CD4-positive, CD25-positive, alpha-beta regulatory T cell (primary cell): ENCODE results near the gene TRAF7. TPM values are rescaled to one million over a fixed set of nuclear protein-coding genes. Genes with fewer than 3 reads are reported as not detected.
A peak's percentile ranks its signal among the peaks of the same experiment; 100 is the strongest.

Experiments
- ATAC-seq, 2 donors: fragments of 150-1000 bp; cut with Tn5 transposase; one replicate each; pipeline ENCODE4 v1.10.0; 2021; ENCODE audit warnings: low read depth in 2 of 2, moderate number of reproducible peaks in 2 of 2, moderate library complexity in 1 of 2
- DNase-seq, 3 donors: peaks; one replicate each; pipeline versions ENCODE4 v3.0.0 to v3.0.0-alpha.2; 2012 to 2022; ENCODE audit warnings: mixed read lengths in 1 of 3
- H3K27ac ChIP-seq: one replicate; pipeline ENCODE4 v1.7.0; 2013; ENCODE audit warnings: mild to moderate bottlenecking, low read length; ENCODE audit not compliant: insufficient read depth, poor library complexity, severe bottlenecking
- H3K27me3 ChIP-seq: one replicate; pipeline ENCODE4 v1.7.0; 2013; ENCODE audit warnings: low read length; ENCODE audit not compliant: control insufficient read depth, insufficient read depth
- H3K36me3 ChIP-seq: one replicate; pipeline ENCODE4 v1.7.0; 2013; ENCODE audit warnings: mild to moderate bottlenecking, low read length, moderate library complexity; ENCODE audit not compliant: control insufficient read depth, insufficient read depth
- H3K4me1 ChIP-seq: 2 replicates; pipeline ENCODE4 v1.7.0; 2013; ENCODE audit warnings: mild to moderate bottlenecking, low read length; ENCODE audit not compliant: insufficient read depth, control insufficient read depth, poor library complexity, severe bottlenecking
- H3K4me3 ChIP-seq: one replicate; pipeline ENCODE4 v1.7.0; 2013; ENCODE audit warnings: low read depth, mild to moderate bottlenecking, low read length, moderate library complexity
- H3K9me3 ChIP-seq, 2 experiments: 1 replicate in 1 of 2; 2 replicates in 1 of 2; pipeline ENCODE4 v1.7.0; 2013; ENCODE audit warnings: low read length in 2 of 2, mild to moderate bottlenecking in 1 of 2, moderate library complexity in 1 of 2; ENCODE audit not compliant: control insufficient read depth in 2 of 2
- H3K27ac Mint-ChIP-seq, 3 donors: one replicate each; pipeline ENCODE4 v1.8.0; 2020 to 2022; ENCODE audit warnings: mild to moderate bottlenecking in 3 of 3, mixed read lengths in 3 of 3, moderate library complexity in 2 of 3
- H3K27me3 Mint-ChIP-seq: one replicate; pipeline ENCODE4 v1.8.0; 2022; ENCODE audit warnings: mild to moderate bottlenecking, mixed read lengths
- H3K36me3 Mint-ChIP-seq: one replicate; pipeline ENCODE4 v1.8.0; 2020; ENCODE audit warnings: mixed read lengths
- H3K4me1 Mint-ChIP-seq, 4 donors: one replicate each; pipeline ENCODE4 v1.8.0; 2020 to 2022; ENCODE audit warnings: mixed read lengths in 4 of 4, mild to moderate bottlenecking in 1 of 4
- H3K4me3 Mint-ChIP-seq, 4 donors: one replicate each; pipeline ENCODE4 v1.8.0; 2020 to 2022; ENCODE audit warnings: mild to moderate bottlenecking in 4 of 4, mixed read lengths in 4 of 4, moderate library complexity in 3 of 4
- H3K9me3 Mint-ChIP-seq, 7 donors: one replicate each; pipeline ENCODE4 v1.8.0; 2020 to 2022; ENCODE audit warnings: mixed read lengths in 7 of 7, mild to moderate bottlenecking in 3 of 7, moderate library complexity in 2 of 7
- polyA plus RNA-seq, 4 donors: library from polyadenylated mRNA; unstranded; fragments of 300-500 nt; fragmentation: Illumina TruSeq; gene quantifications; one replicate each; pipeline ENCODE4 v1.2.3, GENCODE V29; 2021
- total RNA-seq: library from RNA; stranded (reverse); gene quantifications from one replicate; pipeline ENCODE4 v1.2.3, GENCODE V29; 2022

The TRAF7 gene
- total and polyA plus RNA-seq, 5 donors from 2014 or later, result 4.0 to 33.4 (median 4.9) TPM

DNA sequence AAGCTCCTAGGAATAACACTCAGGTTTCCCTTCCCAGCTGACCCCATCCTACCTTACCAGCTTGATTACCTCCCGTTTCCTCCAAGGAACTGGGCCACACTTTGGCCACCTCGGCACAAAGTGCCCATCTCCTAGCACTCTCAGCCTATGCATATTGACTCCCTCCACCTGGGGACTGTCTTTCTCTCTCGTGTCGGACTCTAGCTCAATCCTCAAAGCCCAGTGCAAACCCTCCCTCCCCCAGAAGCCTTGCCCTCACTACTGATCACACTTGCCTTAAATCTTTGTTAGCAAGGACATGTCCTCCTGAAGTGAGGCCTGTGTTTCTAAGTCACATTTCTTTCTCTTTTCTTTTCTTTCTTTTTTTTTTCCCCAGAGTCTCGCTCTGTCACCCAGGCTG is 9.7 kb upstream of the TRAF7 start:
- H3K36me3 Mint-ChIP-seq, result no peaks in the 10 kb centered on the region
- Histone ChIP-seq H3K27ac (no peak overlapping the region), H3K4me1 (peaks cover 19% of the 10 kb centered on the region), H3K36me3 (no peaks in the 10 kb centered on the region), H3K9me3 (no peaks in the 10 kb centered on the region), H3K4me3 (no peak overlapping the region), H3K27me3 (no peaks in the 10 kb centered on the region)
- ATAC-seq (no peak), DNase-seq (no peak)
- no peaks in the 10 kb centered on the region for H3K9me3 Mint-ChIP-seq
- peaks cover 0 to 16% (median under 1%) of the 10 kb centered on the region in 4 donors for H3K4me1 Mint-ChIP-seq
- no peak overlapping the region for H3K4me3 Mint-ChIP-seq
- H3K27ac Mint-ChIP-seq, result peak overlapping the region in 1 of 3 donors; percentile 12
- peaks cover 11% of the 10 kb centered on the region for H3K27me3 Mint-ChIP-seq

DNA sequence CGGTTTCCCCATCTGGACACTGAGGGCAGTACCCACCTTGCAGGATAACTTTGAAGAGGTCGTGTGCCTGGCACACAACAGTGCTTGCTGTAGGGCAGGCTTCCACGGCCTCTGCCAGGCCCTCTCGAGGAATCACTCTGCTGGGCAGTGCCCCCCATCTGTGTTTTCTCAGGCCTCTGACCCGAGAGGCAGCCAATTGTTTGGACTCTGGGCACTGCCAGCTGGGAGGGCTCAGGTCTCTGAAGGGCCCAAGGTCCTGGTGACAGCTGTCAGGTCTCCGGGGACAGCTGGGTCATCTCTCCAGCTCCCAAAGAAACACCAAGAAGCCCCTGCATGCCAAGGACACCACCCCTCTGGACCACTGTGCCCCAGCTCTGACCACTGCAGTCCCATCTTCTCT is 8.2 kb upstream of the TRAF7 start:
- H3K4me3 ChIP-seq, result no peak overlapping the region
- H3K27me3 Mint-ChIP-seq, result peaks cover 6% of the 10 kb centered on the region
- no peaks in the 10 kb centered on the region for H3K27me3 ChIP-seq
- no peaks in the 10 kb centered on the region for H3K9me3 Mint-ChIP-seq
- H3K4me1 Mint-ChIP-seq, result peaks cover 0 to 30% (median 5%) of the 10 kb centered on the region in 4 donors
- DNase-seq (no peak), ATAC-seq (no peak)
- no peak overlapping the region for H3K27ac ChIP-seq
- no peaks in the 10 kb centered on the region for H3K9me3 ChIP-seq
- peaks cover 5% of the 10 kb centered on the region for H3K36me3 Mint-ChIP-seq
- H3K36me3 ChIP-seq, result peaks cover 6% of the 10 kb centered on the region
- peaks cover 29% of the 10 kb centered on the region for H3K4me1 ChIP-seq
- H3K27ac Mint-ChIP-seq, result no peak overlapping the region
- H3K4me3 Mint-ChIP-seq, result peak overlapping the region in 1 of 4 donors; percentile 64

DNA sequence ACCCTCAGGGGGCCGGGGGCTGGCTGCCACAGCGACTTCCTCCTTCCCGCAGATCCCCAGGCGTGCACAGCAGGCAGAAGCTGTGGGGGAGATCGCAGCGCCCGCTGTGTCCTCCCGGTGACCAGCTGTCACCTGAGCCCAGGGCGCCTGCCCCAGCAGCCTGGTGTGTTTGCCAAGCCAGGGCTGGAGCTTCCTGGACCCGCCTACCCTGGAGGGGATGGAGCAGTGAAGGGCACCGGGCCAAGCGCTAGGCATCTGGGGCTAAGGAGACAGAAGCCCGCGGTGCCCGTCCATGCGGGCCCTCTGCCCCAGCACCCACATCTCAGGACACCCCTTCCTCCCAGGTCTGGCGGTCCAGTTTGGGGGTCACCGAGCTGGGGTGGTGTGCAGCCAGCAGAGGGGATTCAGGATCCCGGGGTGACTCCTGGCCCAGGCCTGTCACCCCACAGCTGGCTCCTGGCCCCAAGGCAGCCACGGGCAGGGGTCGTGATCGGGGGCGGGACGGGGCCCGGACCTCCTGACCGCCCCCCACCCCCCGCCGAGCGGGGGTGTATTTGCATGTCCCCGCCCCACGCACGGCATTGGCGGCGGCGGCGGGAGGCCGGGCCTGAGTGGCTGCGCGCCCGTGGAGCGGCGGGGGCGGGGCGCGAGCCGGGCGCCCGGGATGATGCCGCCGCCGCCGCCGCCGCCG is 7.5 kb upstream of the TRAF7 start, which contains the start of gene RAB26:
Gene RAB26 (plus strand): TSS at position 645 of the 691 bp plus-strand sequence. CDS start 159 bp downstream, outside the sequence.
- peaks cover 0 to 37% (median 5%) of the 10 kb centered on the region in 4 donors for H3K4me1 Mint-ChIP-seq
- no peaks in the 10 kb centered on the region for H3K9me3 Mint-ChIP-seq
- peaks cover 5% of the 10 kb centered on the region for H3K36me3 Mint-ChIP-seq
- Histone ChIP-seq H3K9me3 (no peaks in the 10 kb centered on the region), H3K27me3 (no peaks in the 10 kb centered on the region), H3K27ac (no peak within 1 kb of the TSS), H3K36me3 (peaks cover 6% of the 10 kb centered on the region), H3K4me3 (no peak within 1 kb of the TSS), H3K4me1 (peaks cover 37% of the 10 kb centered on the region)
- ATAC-seq, result peak; percentile 66 to 71
- H3K4me3 Mint-ChIP-seq, result peak within 1 kb of the TSS in 2 of 4 donors; percentile 67
- peak; percentile 43 to 57 (median 52) for DNase-seq
- H3K27me3 Mint-ChIP-seq, result peaks cover 6% of the 10 kb centered on the region
- H3K27ac Mint-ChIP-seq, result no peak within 1 kb of the TSS

DNA sequence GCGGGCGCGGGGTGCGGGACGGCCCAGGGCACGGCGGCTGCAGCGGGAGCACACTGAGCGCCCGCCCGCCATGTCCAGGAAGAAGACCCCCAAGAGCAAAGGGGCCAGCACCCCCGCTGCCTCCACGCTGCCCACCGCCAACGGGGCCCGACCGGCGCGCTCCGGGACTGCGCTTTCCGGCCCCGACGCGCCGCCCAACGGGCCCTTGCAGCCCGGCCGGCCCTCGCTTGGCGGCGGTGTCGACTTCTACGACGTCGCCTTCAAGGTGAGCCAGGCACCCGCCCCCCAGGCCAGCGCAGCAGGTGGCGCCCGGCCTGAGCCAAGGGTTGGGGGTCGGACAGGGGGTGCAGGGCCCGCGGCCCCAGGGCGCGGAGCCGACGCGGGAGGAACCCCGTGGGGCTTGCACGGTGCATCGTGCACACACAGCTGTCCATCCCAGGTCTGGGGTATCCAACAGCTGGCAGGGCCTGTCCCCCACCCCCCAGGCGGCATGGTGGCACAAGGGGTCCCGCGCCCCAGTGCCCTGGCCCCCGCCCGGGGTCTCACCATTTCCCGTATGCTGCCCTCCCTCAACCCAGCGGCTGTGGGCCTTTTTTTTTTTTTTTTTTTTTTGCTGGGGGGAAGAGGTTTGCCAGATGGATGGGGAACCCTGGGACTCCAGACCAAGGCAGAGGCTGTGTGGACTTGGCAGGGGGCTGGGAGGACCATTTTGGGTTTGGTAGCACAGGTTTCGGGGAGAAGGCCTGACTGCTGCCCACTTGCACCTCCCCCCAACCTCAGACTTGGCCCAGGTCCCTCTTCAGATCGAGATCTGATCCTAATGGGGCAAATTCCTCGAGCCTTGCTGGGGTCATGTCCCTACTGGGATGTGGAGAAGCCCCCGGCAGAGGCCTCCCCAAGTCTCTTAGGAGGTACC is 6.6 kb upstream of the TRAF7 start:
- ATAC-seq (peak in 1 of 2 donors; percentile 8), DNase-seq (no peak)
- Mint-ChIP-seq H3K27me3 (peaks cover 6% of the 10 kb centered on the region), H3K27ac (no peak overlapping the region), H3K4me1 (peaks cover 0 to 45% (median 9%) of the 10 kb centered on the region in 4 donors), H3K36me3 (peaks cover 5% of the 10 kb centered on the region), H3K9me3 (no peaks in the 10 kb centered on the region), H3K4me3 (peak overlapping the region in 2 of 4 donors; percentile 67)
- Histone ChIP-seq H3K36me3 (peaks cover 6% of the 10 kb centered on the region), H3K4me1 (peaks cover 45% of the 10 kb centered on the region), H3K4me3 (no peak overlapping the region), H3K9me3 (no peaks in the 10 kb centered on the region), H3K27me3 (no peaks in the 10 kb centered on the region), H3K27ac (no peak overlapping the region)

DNA sequence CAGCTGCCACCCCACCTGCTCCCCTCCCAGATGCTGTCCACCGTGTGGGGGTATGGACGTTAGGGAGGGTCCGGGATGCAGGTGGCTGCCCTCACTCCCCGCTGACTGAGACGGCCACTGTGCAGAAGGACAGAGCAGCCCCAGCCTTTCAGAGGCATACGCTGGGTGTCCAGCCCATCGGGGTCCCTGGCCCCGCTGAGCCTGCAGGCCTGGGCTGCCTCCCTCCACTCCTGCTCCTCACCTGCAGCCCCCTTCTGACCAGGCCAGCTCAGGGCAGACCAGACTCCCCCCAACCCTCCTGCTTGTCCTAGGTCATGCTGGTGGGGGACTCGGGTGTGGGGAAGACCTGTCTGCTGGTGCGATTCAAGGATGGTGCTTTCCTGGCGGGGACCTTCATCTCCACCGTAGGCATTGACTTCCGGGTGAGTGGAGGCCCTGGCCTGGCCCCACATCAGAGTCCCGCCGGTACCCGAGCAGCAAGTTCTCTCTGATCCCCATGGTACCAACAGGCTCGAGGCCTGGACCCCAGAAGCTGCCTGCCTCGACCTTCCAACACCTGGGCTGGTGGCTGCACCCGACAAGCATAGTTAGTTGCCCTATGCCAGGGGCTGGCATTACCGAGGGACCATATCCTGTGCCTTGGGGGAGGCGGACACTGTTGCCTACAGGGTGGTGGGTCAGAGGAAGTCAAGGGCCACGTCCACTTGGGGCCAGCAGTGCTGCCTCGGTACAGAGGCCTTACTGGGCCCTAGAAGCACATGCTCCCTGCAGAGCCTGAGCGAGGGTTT is 5.8 kb upstream of the TRAF7 start:
- peaks cover 0 to 54% (median 14%) of the 10 kb centered on the region in 4 donors for H3K4me1 Mint-ChIP-seq
- Histone ChIP-seq H3K4me1 (peaks cover 54% of the 10 kb centered on the region), H3K27ac (no peak overlapping the region), H3K4me3 (no peak overlapping the region), H3K36me3 (peaks cover 6% of the 10 kb centered on the region), H3K27me3 (no peaks in the 10 kb centered on the region), H3K9me3 (no peaks in the 10 kb centered on the region)
- no peaks in the 10 kb centered on the region for H3K9me3 Mint-ChIP-seq
- DNase-seq (no peak), ATAC-seq (no peak)
- H3K27ac Mint-ChIP-seq, result no peak overlapping the region
- peak overlapping the region in 3 of 4 donors; percentile 44 to 48 (median 46) for H3K4me3 Mint-ChIP-seq
- H3K36me3 Mint-ChIP-seq, result peaks cover 5% of the 10 kb centered on the region
- H3K27me3 Mint-ChIP-seq, result peaks cover 6% of the 10 kb centered on the region

DNA sequence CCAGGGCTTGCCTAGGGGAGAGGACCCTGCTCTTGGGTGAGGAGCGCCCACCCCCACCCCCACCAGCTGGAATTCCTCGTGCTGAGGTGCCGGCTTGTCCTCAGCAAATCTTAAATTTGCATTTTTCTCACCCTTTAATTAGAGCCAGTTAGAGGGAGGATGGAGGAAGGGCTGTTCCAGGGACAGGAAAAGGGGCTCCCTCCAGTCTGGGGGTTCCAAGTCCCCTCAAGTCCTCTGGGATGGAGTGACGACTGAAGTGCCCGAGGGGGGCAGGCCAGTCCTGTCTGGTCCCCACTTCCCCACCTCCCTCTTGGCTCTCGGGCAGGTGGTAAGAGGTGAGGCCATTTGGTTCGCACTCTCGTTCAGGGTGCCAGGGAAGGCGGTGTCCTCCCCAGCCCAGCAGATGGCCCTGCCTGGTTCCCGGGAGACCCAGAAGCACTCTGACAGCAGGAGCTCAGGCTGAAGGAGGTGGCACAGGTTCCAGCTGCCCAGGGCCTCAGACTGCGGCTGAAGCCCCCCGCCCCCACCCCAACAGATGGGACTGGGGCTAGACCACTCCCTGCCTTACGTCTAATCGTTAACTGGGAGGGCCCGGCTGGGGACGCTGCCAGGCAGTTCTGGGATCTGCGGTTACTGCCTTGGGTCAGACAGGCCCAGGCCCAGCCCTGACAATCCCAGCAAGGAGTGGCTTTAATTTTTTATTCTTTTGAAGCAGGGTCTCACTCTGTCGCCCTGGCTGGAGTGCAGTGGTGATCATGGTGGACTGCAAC is 5.0 kb upstream of the TRAF7 start:
- no peak for DNase-seq
- Histone ChIP-seq H3K27ac (no peak overlapping the region), H3K27me3 (no peaks in the 10 kb centered on the region), H3K9me3 (no peaks in the 10 kb centered on the region), H3K36me3 (peaks cover 6% of the 10 kb centered on the region), H3K4me1 (peaks cover 55% of the 10 kb centered on the region), H3K4me3 (no peak overlapping the region)
- no peak for ATAC-seq
- peaks cover 0 to 57% (median 18%) of the 10 kb centered on the region in 4 donors for H3K4me1 Mint-ChIP-seq
- H3K27ac Mint-ChIP-seq, result no peak overlapping the region
- peak overlapping the region in 3 of 4 donors; percentile 15 to 48 (median 46) for H3K4me3 Mint-ChIP-seq
- no peaks in the 10 kb centered on the region for H3K9me3 Mint-ChIP-seq
- peaks cover 6% of the 10 kb centered on the region for H3K27me3 Mint-ChIP-seq
- H3K36me3 Mint-ChIP-seq, result peaks cover 5% of the 10 kb centered on the region
